Activated naive CD8-positive, alpha-beta T cell treated with anti-CD3 and anti-CD28 coated beads, Interleukin-2, amount 10 ng/mL, durations not matched to agents 7 days and 5 days (primary cell): ENCODE data around the gene SAFB. TPM values are rescaled to one million over a fixed set of nuclear protein-coding genes. Genes with fewer than 3 reads are reported as not detected.

Experiments used
- ATAC-seq: fragments of 150-1000 bp; cut with Tn5 transposase; one replicate; pipeline ENCODE4 v1.10.0; 2021; ENCODE audit warnings: low read depth, moderate library complexity
- POLR2A ChIA-PET: fragments of 350-600 bp; sonication (Branson Sonifier 250); formaldehyde crosslinking; loops from one replicate; lab custom pipeline; 2021; ENCODE audit warnings: antibody characterized with exemption; lab: Charles Lee
- DNase-seq: peaks from one replicate; pipeline ENCODE4 v3.0.0; 2021
- H3K27ac Mint-ChIP-seq: one replicate; pipeline ENCODE4 v1.8.0; 2022; ENCODE audit warnings: mild to moderate bottlenecking, mixed read lengths
- H3K27me3 Mint-ChIP-seq: one replicate; pipeline ENCODE4 v1.8.0; 2022; ENCODE audit warnings: mild to moderate bottlenecking, moderate library complexity, mixed read lengths
- H3K36me3 Mint-ChIP-seq: one replicate; pipeline ENCODE4 v1.8.0; 2021; ENCODE audit warnings: mild to moderate bottlenecking, mixed read lengths
- H3K4me1 Mint-ChIP-seq: one replicate; pipeline ENCODE4 v1.8.0; 2021; ENCODE audit warnings: mixed read lengths
- H3K4me3 Mint-ChIP-seq: one replicate; pipeline ENCODE4 v1.8.0; 2022; ENCODE audit warnings: mild to moderate bottlenecking, moderate library complexity, mixed read lengths
- H3K9me3 Mint-ChIP-seq: one replicate; pipeline ENCODE4 v1.8.0; 2021; ENCODE audit warnings: mixed read lengths
- total RNA-seq, 2 experiments: library from RNA; stranded (reverse); gene quantifications; one replicate each; pipeline ENCODE4 v1.2.3, GENCODE V29; 2021

Gene SAFB
- total RNA-seq, 2 experiments from 2014 or later, result 144 to 147 TPM

DNA sequence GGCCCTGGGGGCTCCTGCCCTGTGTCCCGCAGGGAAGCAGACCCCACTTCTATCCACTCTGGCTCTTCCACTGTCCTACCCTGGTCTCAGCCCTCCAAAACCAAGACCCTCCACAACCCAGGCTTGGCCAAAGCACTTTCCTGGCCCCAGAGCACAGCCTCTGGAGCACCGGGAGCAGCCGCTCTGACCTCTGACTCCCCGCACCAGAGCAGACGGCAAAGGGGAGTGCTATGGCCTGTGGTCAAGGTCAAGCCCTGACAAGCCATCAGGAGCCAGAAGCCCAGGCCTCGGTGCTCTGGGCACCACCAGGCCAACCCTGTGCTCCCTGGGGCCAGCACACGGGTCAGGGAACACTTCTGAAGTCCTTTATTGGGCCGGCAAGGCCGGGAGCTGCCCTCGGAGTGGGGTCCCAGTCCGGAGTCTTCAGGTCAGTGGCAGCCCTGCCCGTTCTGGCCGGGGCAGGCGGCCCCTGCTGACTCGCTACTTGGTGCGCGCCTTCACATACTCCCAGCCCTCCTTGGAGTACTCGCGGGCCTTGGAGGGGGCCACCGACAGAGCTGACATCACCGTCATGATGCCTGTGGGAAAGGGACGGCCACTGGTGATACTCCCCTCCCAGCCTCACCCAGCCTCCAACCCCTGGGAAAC, 55.3 kb downstream of the SAFB start:
- POLR2A ChIA-PET, result no interaction called here
- H3K4me1 Mint-ChIP-seq, result peaks cover 13% of the 10 kb centered on the region
- H3K4me3 Mint-ChIP-seq, result no peak overlapping the region
- H3K27ac Mint-ChIP-seq, result no peak overlapping the region
- ATAC-seq, result no peak
- H3K36me3 Mint-ChIP-seq, result peaks cover 5% of the 10 kb centered on the region
- no peak for DNase-seq
- peaks cover 1% of the 10 kb centered on the region for H3K9me3 Mint-ChIP-seq
- peaks cover 5% of the 10 kb centered on the region for H3K27me3 Mint-ChIP-seq

DNA sequence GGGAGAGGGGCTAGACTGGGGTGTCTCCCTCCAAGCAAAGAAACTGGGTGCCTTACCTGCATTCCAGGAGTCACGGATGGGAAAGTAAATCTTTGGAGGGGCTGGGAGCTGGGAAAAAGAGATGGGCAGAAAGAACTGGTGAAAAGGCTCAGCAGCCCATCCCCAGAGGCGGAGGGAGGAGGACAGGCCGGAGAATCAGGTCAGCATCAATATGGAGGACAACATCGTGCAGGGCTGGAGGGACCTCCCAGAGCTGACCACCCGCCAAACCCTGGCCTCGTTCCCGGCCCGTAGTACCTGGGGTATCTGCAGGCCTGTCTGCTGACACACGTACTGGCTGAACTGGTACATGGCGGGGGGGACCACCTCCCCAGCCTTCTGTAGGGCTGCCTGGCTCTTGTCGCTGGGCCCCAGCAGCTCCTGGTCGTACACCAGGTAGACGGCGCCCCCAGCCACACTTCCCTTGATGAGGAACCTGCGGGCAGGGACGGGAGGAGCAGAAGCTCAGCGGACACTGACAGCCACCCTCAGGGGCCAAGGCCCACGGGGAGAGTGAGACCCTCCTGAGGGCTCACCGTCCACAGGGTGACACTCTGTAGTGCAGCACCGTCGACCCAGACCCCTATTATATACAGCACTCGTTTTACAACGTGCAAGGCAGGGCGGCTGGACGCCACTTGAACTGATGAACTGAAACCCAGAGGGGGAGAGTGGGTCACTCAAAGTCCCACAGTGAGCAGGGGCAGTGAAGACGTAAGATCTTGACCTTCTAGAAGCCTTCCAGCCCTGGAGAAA, 56.6 kb downstream of the SAFB start:
- Mint-ChIP-seq H3K27me3 (peaks cover 7% of the 10 kb centered on the region), H3K27ac (peak overlapping the region; percentile 90), H3K4me3 (peak overlapping the region; percentile 81), H3K9me3 (no peaks in the 10 kb centered on the region), H3K4me1 (peaks cover 13% of the 10 kb centered on the region), H3K36me3 (peaks cover 1% of the 10 kb centered on the region)
- no peak for DNase-seq
- POLR2A ChIA-PET, result interaction anchor here (0.9 to 1.1 kb wide), 3 partner anchors 10 to 57 kb away, joined by 3 to 7 read pairs (median 6); partner anchors contain the start of genes RPL36, SAFB and SAFB2
- ATAC-seq, result no peak

- POLR2A ChIA-PET, result interaction anchor here (0.9 to 1.1 kb wide), 3 partner anchors 10 to 57 kb away, joined by 3 to 7 read pairs (median 6); partner anchors contain the start of genes RPL36, SAFB and SAFB2
- peaks cover 13% of the 10 kb centered on the region for H3K4me1 Mint-ChIP-seq
- ATAC-seq, result no peak
- no peaks in the 10 kb centered on the region for H3K9me3 Mint-ChIP-seq
- H3K27me3 Mint-ChIP-seq, result peaks cover 7% of the 10 kb centered on the region
- peaks cover 1% of the 10 kb centered on the region for H3K36me3 Mint-ChIP-seq
- H3K4me3 Mint-ChIP-seq, result peak overlapping the region; percentile 81
- no peak for DNase-seq
- peak overlapping the region; percentile 90 for H3K27ac Mint-ChIP-seq
These were observed 57.2 kb downstream of the SAFB start for GRCh38 chr19:5680084-5680436.

DNA sequence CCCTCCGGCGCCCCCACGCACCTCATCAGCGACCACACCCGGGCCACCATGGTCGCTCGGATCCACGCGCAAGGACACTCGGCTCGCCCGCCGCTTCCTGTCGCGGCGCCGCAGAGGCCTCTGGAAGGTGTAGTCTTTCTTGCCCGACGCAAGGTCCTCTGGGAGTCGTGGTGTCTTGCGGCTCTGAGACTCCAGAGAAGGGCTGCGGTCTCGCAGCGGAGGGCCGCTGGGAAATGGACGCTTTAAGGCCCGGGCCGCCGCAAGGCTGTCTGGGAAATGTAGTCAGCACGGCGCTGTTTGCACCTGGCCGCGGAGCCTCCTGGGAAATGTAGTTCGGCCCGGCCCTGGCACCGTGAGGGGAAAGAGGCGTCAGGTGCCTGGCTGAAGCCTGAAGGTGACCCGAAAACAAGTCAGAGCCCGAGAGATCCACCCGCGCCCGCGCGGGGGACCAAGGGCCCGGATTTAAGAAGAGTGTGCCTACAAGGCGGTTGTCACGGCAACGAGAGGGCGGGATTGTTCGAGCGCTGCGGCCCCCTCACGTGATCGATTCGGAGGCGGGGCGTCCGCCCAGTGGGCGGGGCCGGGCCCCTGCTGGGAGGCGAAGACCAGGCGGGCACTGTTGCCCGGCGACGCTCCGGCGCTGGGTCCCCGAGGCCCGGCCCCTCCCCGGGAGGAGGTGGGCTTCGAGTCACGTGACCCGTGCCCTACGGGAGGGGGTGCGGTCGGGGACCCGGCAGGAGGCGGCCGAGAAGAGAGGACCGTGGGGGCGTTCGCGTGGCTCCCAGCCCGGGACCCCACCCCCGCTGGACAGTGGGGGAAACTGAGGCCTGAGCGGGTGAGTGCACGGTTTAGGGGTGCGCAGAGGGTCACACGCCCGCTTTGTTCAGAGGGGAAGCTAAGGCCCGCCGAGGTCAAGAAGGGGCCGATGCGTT, 57.8 kb downstream of the SAFB start, which contains the start of the genes HSD11B1L and MICOS13:
Gene HSD11B1L (plus strand): TSS at position 591 of the 932 bp plus-strand sequence. CDS start 3,806 bp downstream, outside the sequence.
Gene MICOS13 (minus strand): TSS at position 80 of the 932 bp plus-strand sequence. CDS start 30 bp downstream, at position 50.
- peaks cover 7% of the 10 kb centered on the region for H3K27me3 Mint-ChIP-seq
- H3K9me3 Mint-ChIP-seq, result no peaks in the 10 kb centered on the region
- POLR2A ChIA-PET, result no interaction called here
- peaks cover 13% of the 10 kb centered on the region for H3K4me1 Mint-ChIP-seq
- DNase-seq (peak; percentile 99), ATAC-seq (peak; percentile 95)
- peak within 1 kb of the TSS; percentile 90 for H3K27ac Mint-ChIP-seq
- peak within 1 kb of the TSS; percentile 81 for H3K4me3 Mint-ChIP-seq
- H3K36me3 Mint-ChIP-seq, result peaks cover 1% of the 10 kb centered on the region

- POLR2A ChIA-PET, result no interaction called here
These were observed 58.7 kb downstream of the SAFB start for GRCh38 chr19:5681391-5682106.

DNA sequence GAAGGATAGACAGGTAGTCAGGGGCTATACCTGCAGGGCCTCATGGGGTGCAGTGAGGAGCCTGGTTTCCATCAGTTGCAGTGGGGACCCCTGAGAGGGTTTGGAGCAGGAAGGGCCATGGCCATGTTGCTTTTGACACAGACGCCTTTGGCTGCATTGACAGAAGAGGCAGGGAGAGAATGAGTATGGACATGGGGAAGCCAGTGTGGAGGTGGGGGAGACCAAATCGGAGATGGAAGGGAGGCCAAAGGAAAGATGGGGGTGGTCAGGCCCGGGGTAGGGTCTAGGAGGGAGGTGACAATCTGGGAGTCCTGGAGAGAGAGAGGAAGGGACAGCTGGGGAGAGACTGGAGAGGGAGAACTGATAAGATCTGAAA, 59.2 kb downstream of the SAFB start:
- Mint-ChIP-seq H3K4me1 (peaks cover 14% of the 10 kb centered on the region), H3K36me3 (peaks cover 1% of the 10 kb centered on the region), H3K9me3 (no peaks in the 10 kb centered on the region), H3K27ac (peak overlapping the region; percentile 30), H3K27me3 (peaks cover 7% of the 10 kb centered on the region), H3K4me3 (peak overlapping the region; percentile 77)
- DNase-seq (no peak), ATAC-seq (no peak)
- POLR2A ChIA-PET, result interaction anchor here (0.7 kb wide), 1 partner anchor 146 kb away, joined by 3 read pairs; no protein-coding TSS in a partner anchor

More at GRCh38 chr19:5681391-5682106, 58.7 kb downstream of the SAFB start:
- Mint-ChIP-seq H3K4me3 (peak overlapping the region; percentile 77), H3K36me3 (peaks cover 1% of the 10 kb centered on the region), H3K27ac (peak overlapping the region; percentile 80), H3K4me1 (peaks cover 13% of the 10 kb centered on the region), H3K27me3 (peaks cover 7% of the 10 kb centered on the region), H3K9me3 (no peaks in the 10 kb centered on the region)
- ATAC-seq (no peak), DNase-seq (no peak)

DNA sequence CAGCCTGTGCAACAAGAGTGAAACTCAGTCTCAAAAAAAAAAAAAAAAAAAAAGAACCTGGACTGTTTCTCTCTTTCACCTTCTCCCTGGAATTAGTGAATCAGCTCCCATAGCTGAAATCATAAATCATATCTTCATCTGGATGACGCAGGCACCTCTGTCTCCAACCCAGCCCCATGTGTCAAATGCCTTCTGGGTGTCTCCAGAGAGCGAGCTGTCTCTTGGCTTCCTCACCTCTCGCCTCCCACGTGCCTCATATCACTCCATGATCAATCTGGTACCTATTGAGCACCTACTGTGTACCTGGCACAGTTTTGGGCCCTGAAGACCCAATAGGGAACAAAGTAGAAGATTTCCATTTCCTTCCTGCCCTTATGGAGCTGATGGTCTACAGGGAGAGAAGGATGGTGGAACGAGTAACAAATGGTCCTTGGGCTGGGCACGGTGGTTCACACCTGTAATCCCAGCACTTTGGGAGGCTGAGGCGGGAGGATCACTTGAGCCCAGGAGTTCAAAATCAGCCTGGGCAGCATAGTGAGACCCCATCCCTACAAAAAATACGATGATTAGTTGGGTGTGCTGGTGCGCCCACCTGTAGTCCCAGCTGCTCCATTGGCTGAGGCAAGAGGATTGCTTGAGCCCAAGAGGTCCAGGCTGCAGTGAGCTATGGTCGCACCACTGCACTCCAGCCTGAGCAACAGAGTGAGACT, 60.4 kb downstream of the SAFB start:
- no peak overlapping the region for H3K4me3 Mint-ChIP-seq

GRCh38 chr19:5684694-5685430, 62.0 kb downstream of the SAFB start:
- peaks cover 7% of the 10 kb centered on the region for H3K27me3 Mint-ChIP-seq
- H3K4me1 Mint-ChIP-seq, result peaks cover 16% of the 10 kb centered on the region
- POLR2A ChIA-PET, result no interaction called here
- no peak for DNase-seq
- peaks cover 1% of the 10 kb centered on the region for H3K36me3 Mint-ChIP-seq
- no peak for ATAC-seq
- H3K4me3 Mint-ChIP-seq, result no peak overlapping the region
- no peak overlapping the region for H3K27ac Mint-ChIP-seq
- no peaks in the 10 kb centered on the region for H3K9me3 Mint-ChIP-seq

More for the DNA sequence above, 60.4 kb downstream of the SAFB start:
- POLR2A ChIA-PET, result interaction anchor here (0.7 to 0.9 kb wide), 2 partner anchors 35 to 816 kb away, joined by 3 read pairs; no protein-coding TSS in a partner anchor
- Mint-ChIP-seq H3K4me1 (peaks cover 15% of the 10 kb centered on the region), H3K9me3 (no peaks in the 10 kb centered on the region), H3K27me3 (peaks cover 7% of the 10 kb centered on the region), H3K36me3 (peaks cover 1% of the 10 kb centered on the region), H3K27ac (no peak overlapping the region)
- ATAC-seq, result no peak
- DNase-seq, result no peak

DNA sequence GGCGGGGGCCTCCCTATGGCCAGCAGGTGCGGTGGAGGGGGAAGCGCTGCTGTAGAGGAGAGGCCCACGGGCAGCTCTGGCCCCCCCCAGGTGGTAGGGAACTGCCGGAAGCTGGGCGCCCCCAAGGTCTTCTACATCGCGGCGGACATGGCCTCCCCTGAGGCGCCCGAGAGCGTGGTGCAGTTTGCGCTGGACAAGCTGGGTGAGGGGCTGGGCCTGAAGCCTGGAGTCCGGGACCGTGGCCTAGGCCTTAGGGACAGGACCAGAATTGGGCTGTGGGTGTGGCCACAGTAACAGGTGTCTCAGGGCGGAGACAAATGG, 63.4 kb downstream of the SAFB start:
- ATAC-seq (no peak), DNase-seq (no peak)
- Mint-ChIP-seq H3K4me3 (peak overlapping the region; percentile 90), H3K27me3 (peaks cover 7% of the 10 kb centered on the region), H3K27ac (peak overlapping the region; percentile 94), H3K36me3 (peaks cover 10% of the 10 kb centered on the region), H3K9me3 (no peaks in the 10 kb centered on the region), H3K4me1 (peaks cover 16% of the 10 kb centered on the region)
- POLR2A ChIA-PET, result interaction anchor here (0.6 to 2.9 kb wide), 12 partner anchors 10 to 217 kb away, joined by 3 to 29 read pairs (median 4); partner anchors contain the start of genes CATSPERD, DUS3L, LONP1 and NDUFA11

DNA sequence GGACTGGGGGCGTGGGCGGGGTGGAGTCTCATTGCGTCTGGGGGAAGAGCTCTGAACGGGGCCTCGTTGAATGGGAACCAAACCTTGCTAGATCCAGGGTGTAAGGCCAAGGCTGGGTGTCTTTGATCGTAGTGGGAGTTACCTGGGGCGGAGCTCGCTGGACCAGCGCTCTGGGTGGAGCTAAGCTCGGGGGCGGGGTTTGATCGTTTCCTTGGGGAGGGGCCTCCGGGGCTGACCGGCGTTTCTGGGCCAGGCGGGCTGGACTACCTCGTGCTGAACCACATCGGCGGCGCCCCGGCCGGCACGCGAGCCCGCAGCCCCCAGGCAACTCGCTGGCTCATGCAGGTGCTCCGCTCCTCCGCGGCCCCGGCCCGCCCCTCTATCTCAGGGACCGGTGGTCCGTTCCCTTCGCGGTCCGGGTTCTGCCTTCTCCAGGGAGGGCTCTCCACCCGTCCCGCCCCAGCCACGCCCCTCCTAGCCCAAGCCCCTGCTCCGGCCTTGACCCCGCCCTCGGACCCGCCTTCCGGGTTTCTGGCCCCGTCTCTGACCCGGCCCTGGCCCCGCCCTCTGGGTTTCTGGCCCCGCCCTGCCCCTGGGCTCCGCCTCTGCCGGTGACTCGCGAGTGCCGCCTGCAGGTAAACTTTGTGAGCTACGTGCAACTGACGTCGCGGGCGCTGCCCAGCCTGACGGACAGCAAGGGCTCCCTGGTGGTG, 63.9 kb downstream of the SAFB start:
- Mint-ChIP-seq H3K9me3 (no peaks in the 10 kb centered on the region), H3K27me3 (peaks cover 7% of the 10 kb centered on the region), H3K4me3 (peak overlapping the region; percentile 90), H3K27ac (peak overlapping the region; percentile 94), H3K36me3 (peaks cover 10% of the 10 kb centered on the region), H3K4me1 (peaks cover 12% of the 10 kb centered on the region)
- peak; percentile 100 for DNase-seq
- POLR2A ChIA-PET, result interaction anchor here (0.6 to 2.9 kb wide), 13 partner anchors 10 to 1157 kb away, joined by 3 to 29 read pairs (median 4); partner anchors contain the start of genes CATSPERD, DUS3L, LONP1 and NDUFA11
- ATAC-seq, result peak; percentile 62
